Gastrocnemius medialis (tissue), 4 donors: Measurements from ENCODE around the gene ZSCAN10. TPM values are rescaled to one million over a fixed set of nuclear protein-coding genes. Genes with fewer than 3 reads are reported as not detected.
"Not testable (repeated sequence)": the region's sequence is repeated elsewhere in the genome, so short reads cannot be mapped to it uniquely, and the experiment has no call there.

ENCODE experiments used
- ATAC-seq, 2 donors: fragments of 150-250 bp; one replicate each; pipeline ENCODE4 v1.9.1; 2016
- DNase-seq, 2 donors: peaks; one replicate each; pipeline ENCODE4 v3.0.0-alpha.2; 2019
- H3K27ac ChIP-seq, 4 donors: fragments of 200-600 bp; sonication (generic); 1 replicate in 1 of 4; 2 replicates in 3 of 4; pipeline ENCODE4 v1.5.1; 2016 to 2018; ENCODE audit warnings: mild to moderate bottlenecking in 2 of 4, moderate library complexity in 1 of 4
- H3K27me3 ChIP-seq, 3 donors: fragments of 200-600 bp; sonication (generic) in 2 of 3; 1 replicate in 1 of 3; 2 replicates in 2 of 3; pipeline versions ENCODE4 v1.5.1 to v1.6.0; 2016 to 2019; ENCODE audit warnings: mild to moderate bottlenecking in 1 of 3, moderate library complexity in 1 of 3
- H3K36me3 ChIP-seq, 2 donors: fragments of 200-600 bp; sonication (generic) in 1 of 2; one replicate each; pipeline ENCODE4 v1.5.1; 2017 to 2018
- H3K4me1 ChIP-seq, 2 donors: fragments of 200-600 bp; sonication (generic) in 1 of 2; one replicate each; pipeline ENCODE4 v1.5.1; 2016 to 2017; ENCODE audit warnings: mild to moderate bottlenecking in 2 of 2
- H3K4me3 ChIP-seq, 4 donors: fragments of 200-600 bp; sonication (generic) in 3 of 4; 1 replicate in 1 of 4; 2 replicates in 3 of 4; pipeline ENCODE4 v1.5.1; 2016 to 2019; ENCODE audit warnings: mild to moderate bottlenecking in 2 of 4
- H3K9me3 ChIP-seq, 3 donors: fragments of 200-600 bp; sonication (generic) in 2 of 3; 1 replicate in 1 of 3; 2 replicates in 2 of 3; pipeline ENCODE4 v1.5.1; 2016 to 2019
- CTCF ChIP-seq, 5 experiments: fragments of 450-650 bp in 3 of 5; fragments of 200-600 bp in 2 of 5; sonication (generic) in 2 of 5; IDR thresholded peaks in 4 of 5; conservative IDR thresholded peaks in 1 of 5; 1 replicate in 4 of 5; 2 replicates in 1 of 5; pipeline ENCODE4 v1.5.1; 2016 to 2019; ENCODE audit warnings: antibody characterized with exemption in 5 of 5, mild to moderate bottlenecking in 3 of 5, moderate library complexity in 3 of 5
- POLR2A ChIP-seq, 2 donors: fragments of 450-650 bp; IDR thresholded peaks; one replicate each; pipeline ENCODE4 v1.6.1; 2017; ENCODE audit warnings: antibody characterized with exemption in 2 of 2, mild to moderate bottlenecking in 2 of 2, moderate library complexity in 2 of 2
- in situ Hi-C, 4 donors: fragments of 200-750 bp; cut with MboI; loops; one replicate each; pipeline versions ENCODE4 v1.15.0 to v1.8.0; 2017; ENCODE audit warnings: low sequenced_read_pairs in 4 of 4
- intact Hi-C: fragments of 100-400 bp; cut with DNase I; formaldehyde crosslinking; loops from one replicate; pipeline ENCODE4 v1.15.1; 2023; ENCODE audit warnings: low total_unique reads
- total RNA-seq, 4 donors: library from RNA; depleted of rRNA; stranded (reverse); fragments of >200 nt; gene quantifications; one replicate each; pipeline versions ENCODE4 v1.1.0 to v1.2.3, GENCODE V29; 2016

The ZSCAN10 gene
- total RNA-seq, 4 donors from 2014 or later = not detected

GRCh38 chr16:3075523-3075915 lies 23.6 kb downstream of the ZSCAN10 start:
- Histone ChIP-seq H3K9me3 (no peaks in the 10 kb centered on the region), H3K36me3 (no peaks in the 10 kb centered on the region), H3K27ac (no peak overlapping the region), H3K4me3 (no peak overlapping the region), H3K4me1 (no peaks in the 10 kb centered on the region), H3K27me3 (no peaks in the 10 kb centered on the region)
- DNase-seq (no peak), ATAC-seq (no peak)
- no peak for TF ChIP-seq POLR2A (IDR thresholded peaks at IDR 0.05)
- TF ChIP-seq CTCF (IDR thresholded peaks at IDR 0.05 in 4 of 5, conservative IDR thresholded peaks at IDR 0.05 in 1 of 5) = no peak
- intact Hi-C loops = no loop called here
- in situ Hi-C loops = no loop called here

- H3K36me3 ChIP-seq = no peaks in the 10 kb centered on the region
- H3K27ac ChIP-seq = no peak overlapping the region
- ATAC-seq (no peak), DNase-seq (peak in 1 of 2 donors; percentile 39)
- H3K27me3 ChIP-seq = no peaks in the 10 kb centered on the region
- H3K4me3 ChIP-seq = no peak overlapping the region
- in situ Hi-C loops (no loop called here), intact Hi-C loops (no loop called here)
- TF ChIP-seq POLR2A (IDR thresholded peaks at IDR 0.05) (no peak), CTCF (IDR thresholded peaks at IDR 0.05 in 4 of 5, conservative IDR thresholded peaks at IDR 0.05 in 1 of 5) (no peak)
- no peaks in the 10 kb centered on the region for H3K9me3 ChIP-seq
- no peaks in the 10 kb centered on the region for H3K4me1 ChIP-seq
Observed at GRCh38 chr16:3074860-3075522, 24.1 kb downstream of the ZSCAN10 start.

- intact Hi-C loops = no loop called here
- DNase-seq (no peak), ATAC-seq (no peak)
- Histone ChIP-seq H3K4me1 (no peaks in the 10 kb centered on the region), H3K27ac (no peak overlapping the region), H3K27me3 (no peaks in the 10 kb centered on the region), H3K36me3 (no peaks in the 10 kb centered on the region), H3K4me3 (no peak overlapping the region), H3K9me3 (no peaks in the 10 kb centered on the region)
- in situ Hi-C loops = no loop called here
- no peak for TF ChIP-seq CTCF (IDR thresholded peaks at IDR 0.05 in 4 of 5, conservative IDR thresholded peaks at IDR 0.05 in 1 of 5)
- TF ChIP-seq POLR2A (IDR thresholded peaks at IDR 0.05) = no peak
Observed at GRCh38 chr16:3073448-3073847, 25.6 kb downstream of the ZSCAN10 start.

GRCh38 chr16:3072576-3073263 lies 26.4 kb downstream of the ZSCAN10 start:
- H3K36me3 ChIP-seq, intact Hi-C loops, H3K27me3 ChIP-seq, H3K27ac ChIP-seq, DNase-seq, ATAC-seq, H3K4me1 ChIP-seq, H3K4me3 ChIP-seq, H3K9me3 ChIP-seq, in situ Hi-C loops: not testable (repeated sequence)
- peak in 1 of 5 experiments; percentile 11 for TF ChIP-seq CTCF (IDR thresholded peaks at IDR 0.05 in 4 of 5, conservative IDR thresholded peaks at IDR 0.05 in 1 of 5)

GRCh38 chr16:3072148-3072547 lies 26.9 kb downstream of the ZSCAN10 start:
- ATAC-seq, H3K4me3 ChIP-seq, H3K27ac ChIP-seq, DNase-seq, intact Hi-C loops, H3K4me1 ChIP-seq, H3K27me3 ChIP-seq, in situ Hi-C loops, H3K36me3 ChIP-seq, H3K9me3 ChIP-seq: not testable (repeated sequence)
